ENCODE data around the gene PALB2.

DNA sequence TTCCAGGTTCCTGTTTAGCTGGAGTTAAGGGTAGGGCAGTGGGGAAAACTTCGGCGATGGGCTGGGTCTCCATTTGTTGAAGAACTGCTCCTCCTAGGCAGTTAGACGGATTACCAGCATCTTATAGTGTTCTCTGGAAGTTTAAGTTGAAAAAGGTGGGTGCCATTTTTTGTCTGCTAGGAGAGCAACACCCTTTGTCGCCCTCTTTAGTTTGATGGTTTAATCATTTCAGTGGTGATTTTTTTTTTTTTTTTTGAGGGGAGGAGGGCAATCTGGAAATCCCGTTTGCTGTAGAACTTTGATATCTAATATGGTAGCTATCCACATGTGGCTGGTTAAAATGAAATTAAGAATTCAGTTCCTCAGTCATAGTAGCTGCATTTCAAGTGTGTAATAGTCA, 79.5 kb downstream of the PALB2 start:
- TF ChIP-seq POLR2A (IDR thresholded peaks at IDR 0.05; ENCODE audit: low read length): no peak
- TF ChIP-seq GATA1 (IDR thresholded peaks at IDR 0.05; ENCODE audit: low read depth, low read length): no peak

Data from erythroblast (primary cell).